Adrenal gland (tissue), 12 donors: Measurements from ENCODE around the gene RSRC1. TPM values are rescaled to one million over a fixed set of nuclear protein-coding genes. Genes with fewer than 3 reads are reported as not detected.
"Not testable (repeated sequence)": the region's sequence is repeated elsewhere in the genome, so short reads cannot be mapped to it uniquely, and the experiment has no call there.

ENCODE experiments used
- DNase-seq, 7 donors: peaks; one replicate each; pipeline ENCODE4 v3.0.0-alpha.2; 2019 to 2020
- H3K27ac ChIP-seq, 5 donors: fragments of 200-600 bp; sonication (generic) in 4 of 5; 1 replicate in 3 of 5; 2 replicates in 2 of 5; pipeline versions ENCODE4 v1.5.1 to v1.8.0; 2016 to 2020; ENCODE audit warnings: mild to moderate bottlenecking in 1 of 5
- H3K27me3 ChIP-seq: fragments of 200-600 bp; 2 replicates; pipeline ENCODE4 v1.8.0; 2021
- H3K36me3 ChIP-seq, 2 donors: fragments of 200-600 bp; replicated peaks in 1 of 2; 1 replicate in 1 of 2; 2 replicates in 1 of 2; pipeline versions ENCODE4 v1.5.1 to v1.8.0; 2018 to 2022
- H3K4me1 ChIP-seq, 2 donors: fragments of 200-600 bp; replicated peaks in 1 of 2; 1 replicate in 1 of 2; 2 replicates in 1 of 2; pipeline versions ENCODE4 v1.5.1 to v1.8.0; 2018 to 2021
- H3K4me3 ChIP-seq, 4 donors: fragments of 200-600 bp; sonication (generic) in 3 of 4; one replicate each; pipeline ENCODE4 v1.5.1; 2016 to 2018
- H3K9me3 ChIP-seq, 3 donors: fragments of 200-600 bp; sonication (generic) in 1 of 3; replicated peaks in 1 of 3; 1 replicate in 2 of 3; 2 replicates in 1 of 3; pipeline versions ENCODE4 v1.5.1 to v1.8.0; 2016 to 2021
- POLR2A ChIP-seq, 2 donors: fragments of 450-650 bp; IDR thresholded peaks; one replicate each; pipeline ENCODE4 v1.6.1; 2017; ENCODE audit warnings: antibody characterized with exemption in 2 of 2, mild to moderate bottlenecking in 2 of 2, moderate library complexity in 1 of 2
- WGBS, 4 donors: extraction: QIAGEN DNeasy Blood & Tissue Kit in 2 of 4; methylation state at CpG; one replicate each; pipeline versions ENCODE4 v1.1.5 to v1.1.7; 2013 to 2017; 5-methylcytosine and 5-hydroxymethylcytosine counted together
- intact Hi-C, 2 donors: fragments of 100-400 bp; cut with DNase I; formaldehyde crosslinking; loops; one replicate each; pipeline versions ENCODE4 v1.14.1 to v1.15.0; 2022 to 2023
- polyA plus RNA-seq, 3 donors: library from polyadenylated mRNA; stranded (reverse); fragments of 200-250 nt in 2 of 3; fragments of 350-450 nt in 1 of 3; fragmentation: Illumina TruSeq in 1 of 3; extraction: RNeasy Lipid Tissue Mini Kit (QIAGEN cat#74804) in 1 of 3; gene quantifications; one replicate each; pipeline ENCODE4 v1.2.3, GENCODE V29; 2013 to 2014
- total RNA-seq, 9 donors: library from RNA; depleted of rRNA in 4 of 9; stranded (reverse); fragments of >200 nt in 4 of 9; fragments of 120-200 nt in 1 of 9; fragmentation: NEBNext Ultra II Directional in 1 of 9; extraction: Animal tissue kit (Norgen Biotek cat#: 25700) in 1 of 9; gene quantifications; one replicate each; pipeline versions ENCODE4 v1.1.0 to v1.2.4, GENCODE V29; 2013 to 2023
- TF ChIP-seq, protein P1 (sequence below), 6 experiments: fragments of 450-650 bp in 4 of 6; fragments of 200-600 bp in 2 of 6; sonication (generic) in 1 of 6; IDR thresholded peaks; 1 replicate in 5 of 6; 2 replicates in 1 of 6; pipeline versions ENCODE4 v1.5.1 to v1.8.0; 2016 to 2021; ENCODE audit warnings: antibody characterized with exemption in 6 of 6, mild to moderate bottlenecking in 2 of 6, moderate library complexity in 1 of 6
- donor health status: healthy with polysubstance abuse.
- donor health status: Bipolar disorder and iron deficiency.
- donor health status: DM: yes; HTN: yes; CAD: no.
- donor health status: DM: no; HTN: no; CAD: no.
- donor health status: DM: no; HTN: no; CAD: no.
- donor health status: DM: yes; HTN: yes; CAD: no.

Gene RSRC1
- total and polyA plus RNA-seq, 12 donors = 12.6 to 125 (median 37.5) TPM

DNA sequence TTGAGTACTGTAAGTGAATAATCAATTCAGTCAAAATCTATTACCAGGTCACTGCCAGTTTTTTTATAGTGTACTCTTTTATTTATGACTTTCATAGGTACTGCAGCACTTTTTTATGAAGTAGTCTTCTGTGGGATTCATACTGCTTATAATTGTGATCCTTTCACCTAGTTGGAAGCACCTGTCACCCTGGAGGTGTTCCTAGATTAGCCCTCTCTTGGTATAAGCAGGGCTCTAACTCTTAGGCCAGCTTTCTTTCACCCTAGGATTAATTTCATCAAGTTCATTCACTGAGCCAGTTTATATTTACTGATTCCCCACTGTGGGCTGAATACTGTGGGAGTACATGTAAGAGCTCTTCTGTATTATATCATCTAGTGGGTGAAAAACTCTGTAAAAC lies 395.2 kb downstream of the RSRC1 start:
- intact Hi-C loops = no loop called here
- no peaks in the 10 kb centered on the region for H3K4me1 ChIP-seq
- no peak overlapping the region for H3K4me3 ChIP-seq
- DNase-seq = no peak
- no peak overlapping the region for H3K27ac ChIP-seq
- no peaks in the 10 kb centered on the region for H3K36me3 ChIP-seq
- H3K9me3 ChIP-seq = no peaks in the 10 kb centered on the region
- H3K27me3 ChIP-seq = no peaks in the 10 kb centered on the region
- TF ChIP-seq, protein P1, sequence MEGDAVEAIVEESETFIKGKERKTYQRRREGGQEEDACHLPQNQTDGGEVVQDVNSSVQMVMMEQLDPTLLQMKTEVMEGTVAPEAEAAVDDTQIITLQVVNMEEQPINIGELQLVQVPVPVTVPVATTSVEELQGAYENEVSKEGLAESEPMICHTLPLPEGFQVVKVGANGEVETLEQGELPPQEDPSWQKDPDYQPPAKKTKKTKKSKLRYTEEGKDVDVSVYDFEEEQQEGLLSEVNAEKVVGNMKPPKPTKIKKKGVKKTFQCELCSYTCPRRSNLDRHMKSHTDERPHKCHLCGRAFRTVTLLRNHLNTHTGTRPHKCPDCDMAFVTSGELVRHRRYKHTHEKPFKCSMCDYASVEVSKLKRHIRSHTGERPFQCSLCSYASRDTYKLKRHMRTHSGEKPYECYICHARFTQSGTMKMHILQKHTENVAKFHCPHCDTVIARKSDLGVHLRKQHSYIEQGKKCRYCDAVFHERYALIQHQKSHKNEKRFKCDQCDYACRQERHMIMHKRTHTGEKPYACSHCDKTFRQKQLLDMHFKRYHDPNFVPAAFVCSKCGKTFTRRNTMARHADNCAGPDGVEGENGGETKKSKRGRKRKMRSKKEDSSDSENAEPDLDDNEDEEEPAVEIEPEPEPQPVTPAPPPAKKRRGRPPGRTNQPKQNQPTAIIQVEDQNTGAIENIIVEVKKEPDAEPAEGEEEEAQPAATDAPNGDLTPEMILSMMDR (IDR thresholded peaks at IDR 0.05) = no peak

DNA sequence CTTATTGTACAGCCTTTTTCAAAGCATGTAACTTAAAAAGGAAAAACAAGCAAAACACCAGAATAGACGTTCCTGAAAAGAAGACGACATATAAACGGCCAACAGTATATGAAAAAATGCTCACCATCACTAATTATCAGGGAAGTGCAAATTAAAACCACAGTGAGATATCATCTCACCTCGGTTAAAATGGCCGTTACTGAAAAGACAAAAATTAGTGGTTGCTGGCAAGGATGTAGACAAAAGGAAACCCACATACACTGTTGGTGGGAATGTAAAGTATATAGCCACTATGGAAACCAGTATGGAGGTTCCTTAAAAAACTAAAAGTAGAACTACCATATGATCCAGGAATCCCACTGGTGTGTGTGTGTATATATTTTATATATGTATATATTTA lies 396.6 kb downstream of the RSRC1 start:
- WGBS, 4 donors = 78 to 88% (median 83%) methylated on average over 5 of the region's 5 CpGs
- H3K4me3 ChIP-seq = no peak overlapping the region
- H3K36me3 ChIP-seq = no peaks in the 10 kb centered on the region
- H3K27me3 ChIP-seq = no peaks in the 10 kb centered on the region
- DNase-seq = no peak
- intact Hi-C loops = no loop called here
- H3K4me1 ChIP-seq = no peaks in the 10 kb centered on the region
- H3K27ac ChIP-seq = no peak overlapping the region
- TF ChIP-seq, protein P1 (IDR thresholded peaks at IDR 0.05) = no peak
- TF ChIP-seq POLR2A (IDR thresholded peaks at IDR 0.05) = no peak
- no peaks in the 10 kb centered on the region for H3K9me3 ChIP-seq

DNA sequence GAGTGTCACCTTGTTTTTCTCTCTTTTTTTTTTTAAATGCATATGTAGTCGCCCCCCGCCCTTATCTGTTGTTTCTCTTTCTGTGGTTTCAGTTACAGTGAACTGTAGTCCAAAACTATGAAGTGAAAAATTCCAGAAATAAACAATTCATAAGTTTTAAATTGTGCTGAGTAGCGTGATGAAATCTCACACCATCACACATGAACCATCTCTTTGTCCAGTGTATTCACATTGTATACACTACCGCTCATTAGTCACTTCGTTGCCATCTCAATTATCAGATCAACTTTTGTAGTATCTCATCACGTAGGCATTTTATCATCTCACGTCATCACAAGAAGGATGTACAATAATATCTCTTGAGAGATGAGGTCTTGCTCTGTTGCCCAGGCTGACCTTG lies 398.6 kb downstream of the RSRC1 start:
- 83 to 87% (median 84%) methylated on average over 7 of the region's 7 CpGs for WGBS, 4 donors

DNA sequence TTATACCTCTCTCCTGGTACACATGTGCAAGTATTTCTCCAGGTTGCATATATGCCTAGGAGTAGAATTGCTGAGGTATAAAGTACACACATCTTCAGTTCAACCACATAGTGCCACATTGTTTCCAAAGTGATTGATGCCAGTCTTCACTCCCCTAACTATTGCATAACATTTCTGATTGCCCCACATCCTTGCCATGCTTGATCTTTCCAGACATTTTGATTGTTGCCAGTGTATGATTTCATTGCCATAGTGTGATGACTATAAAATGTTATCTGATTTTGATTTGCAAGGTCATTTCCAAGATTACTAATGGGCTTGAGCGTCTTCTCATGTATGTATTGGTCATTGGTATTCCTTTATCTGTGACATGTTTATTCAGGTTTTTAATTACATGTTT lies 400.0 kb downstream of the RSRC1 start:
- intact Hi-C loops = no loop called here
- Histone ChIP-seq H3K9me3 (no peaks in the 10 kb centered on the region), H3K4me3 (no peak overlapping the region), H3K4me1 (no peaks in the 10 kb centered on the region), H3K27me3 (no peaks in the 10 kb centered on the region), H3K27ac (no peak overlapping the region), H3K36me3 (no peaks in the 10 kb centered on the region)
- 49 to 59% (median 52%) methylated on average over 1 of the region's 1 CpG for WGBS, 4 donors
- no peak for DNase-seq
- no peak for TF ChIP-seq POLR2A (IDR thresholded peaks at IDR 0.05)
- TF ChIP-seq, protein P1 (IDR thresholded peaks at IDR 0.05) = no peak

More for the DNA sequence above, 398.6 kb downstream of the RSRC1 start:
- no peaks in the 10 kb centered on the region for H3K36me3 ChIP-seq
- intact Hi-C loops = no loop called here
- H3K4me1 ChIP-seq = no peaks in the 10 kb centered on the region
- no peaks in the 10 kb centered on the region for H3K27me3 ChIP-seq
- H3K4me3 ChIP-seq = no peak overlapping the region
- DNase-seq = no peak
- no peaks in the 10 kb centered on the region for H3K9me3 ChIP-seq
- H3K27ac ChIP-seq = no peak overlapping the region
- TF ChIP-seq POLR2A (IDR thresholded peaks at IDR 0.05) = no peak
- TF ChIP-seq, protein P1 (IDR thresholded peaks at IDR 0.05) = no peak

DNA sequence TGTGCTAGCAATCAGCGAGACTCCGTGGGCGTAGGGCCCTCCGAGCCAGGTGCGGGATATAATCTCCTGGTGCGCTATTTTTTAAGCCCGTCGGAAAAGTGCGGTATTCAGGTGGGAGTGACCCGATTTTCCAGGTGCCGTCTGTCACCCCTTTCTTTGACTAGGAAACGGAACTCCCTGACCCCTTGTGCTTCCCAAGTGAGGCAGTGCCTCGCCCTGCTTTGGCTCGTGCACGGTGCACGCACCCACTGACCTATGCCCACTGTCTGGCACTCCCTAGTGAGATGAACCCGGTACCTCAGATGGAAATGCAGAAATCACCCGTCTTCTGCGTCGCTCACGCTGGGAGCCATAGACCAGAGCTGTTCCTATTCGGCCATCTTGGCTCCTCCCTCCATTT lies 406.8 kb downstream of the RSRC1 start:
- H3K27me3 ChIP-seq, H3K27ac ChIP-seq, H3K4me3 ChIP-seq, H3K9me3 ChIP-seq, H3K4me1 ChIP-seq, intact Hi-C loops, DNase-seq, H3K36me3 ChIP-seq: not testable (repeated sequence)
- 91 to 97% (median 95%) methylated on average over 17 to 22 of the region's 22 CpGs for WGBS, 4 donors
